Ovary (tissue), 9 donors: ENCODE results near the gene MYBPHL. TPM values are rescaled to one million over a fixed set of nuclear protein-coding genes. Genes with fewer than 3 reads are reported as not detected.

Experiments used
- DNase-seq, 5 donors: peaks; one replicate each; pipeline ENCODE4 v3.0.0-alpha.2; 2019 to 2020
- H3K27ac ChIP-seq, 2 donors: fragments of 200-600 bp; one replicate each; pipeline versions ENCODE4 v1.5.1 to v1.8.0; 2019 to 2022
- H3K27me3 ChIP-seq: fragments of 200-600 bp; one replicate; pipeline ENCODE4 v1.8.0; 2022
- H3K36me3 ChIP-seq: fragments of 200-600 bp; sonication (generic); one replicate; pipeline ENCODE4 v1.5.1; 2019
- H3K4me1 ChIP-seq: one replicate; pipeline ENCODE4 v1.8.1; 2013; ENCODE audit warnings: mild to moderate bottlenecking, moderate library complexity; ENCODE audit not compliant: insufficient read depth
- H3K4me3 ChIP-seq: fragments of 200-600 bp; sonication (generic); one replicate; pipeline ENCODE4 v1.5.1; 2017
- H3K9me3 ChIP-seq, 2 donors: fragments of 200-600 bp in 1 of 2; sonication (generic) in 1 of 2; one replicate each; pipeline versions ENCODE4 v1.5.1 to v1.8.1; 2013 to 2019; ENCODE audit warnings: mild to moderate bottlenecking in 1 of 2, moderate library complexity in 1 of 2
- EP300 ChIP-seq: sonication (generic); formaldehyde crosslinking; IDR thresholded peaks from one replicate; pipeline ENCODE4 v1.6.1; 2017; ENCODE audit warnings: antibody characterized with exemption
- POLR2A ChIP-seq: fragments of 450-650 bp; IDR thresholded peaks from one replicate; pipeline ENCODE4 v1.6.1; 2017; ENCODE audit warnings: antibody characterized with exemption, mild to moderate bottlenecking, moderate library complexity
- WGBS, 3 donors: extraction: QIAGEN DNeasy Blood & Tissue Kit in 1 of 3; methylation state at CpG; one replicate each; pipeline versions ENCODE4 v1.1.5 to v1.1.7; 2013 to 2017; 5-methylcytosine and 5-hydroxymethylcytosine counted together
- intact Hi-C, 4 donors: fragments of 100-400 bp; cut with DNase I; formaldehyde crosslinking; loops; one replicate each; pipeline versions ENCODE4 v1.11.0 to v1.15.1; 2022 to 2023
- polyA plus RNA-seq, 2 donors: library from polyadenylated mRNA; stranded (reverse); fragments of 200-250 nt in 1 of 2; fragments of 350-450 nt in 1 of 2; fragmentation: Illumina TruSeq in 1 of 2; extraction: RNeasy Lipid Tissue Mini Kit (QIAGEN cat#74804) in 1 of 2; gene quantifications; one replicate each; pipeline ENCODE4 v1.2.3, GENCODE V29; 2013 to 2014
- total RNA-seq, 7 donors: library from RNA; depleted of rRNA in 2 of 7; stranded (reverse); fragments of >200 nt in 2 of 7; fragmentation: NEBNext Ultra II Directional in 3 of 7; extraction: Animal tissue kit (Norgen Biotek cat#: 25700) in 3 of 7; gene quantifications; one replicate each; pipeline versions ENCODE4 v1.1.0 to v1.2.4, GENCODE V29; 2016 to 2023
- TF ChIP-seq, protein P1 (sequence below), 3 donors: fragments of 450-650 bp in 2 of 3; fragments of 200-600 bp in 1 of 3; IDR thresholded peaks; one replicate each; pipeline versions ENCODE4 v1.5.1 to v1.8.0; 2016 to 2022; ENCODE audit warnings: antibody characterized with exemption in 3 of 3, mild to moderate bottlenecking in 1 of 3
- donor health status: DM: no; HTN: no; CAD: no; lungs with moderate emphysema.
- donor health status: DM: no; HTN: no; CAD: no.
- donor health status: Bipolar disorder and iron deficiency.
- donor health status: DM: yes; HTN: yes; CAD: no.
- donor health status: DM: no; HTN: no; CAD: no.
- donor health status: DM: yes; HTN: yes; CAD: no.

The MYBPHL gene
- total and polyA plus RNA-seq, 9 donors: 0.38 TPM; not detected in 8

DNA sequence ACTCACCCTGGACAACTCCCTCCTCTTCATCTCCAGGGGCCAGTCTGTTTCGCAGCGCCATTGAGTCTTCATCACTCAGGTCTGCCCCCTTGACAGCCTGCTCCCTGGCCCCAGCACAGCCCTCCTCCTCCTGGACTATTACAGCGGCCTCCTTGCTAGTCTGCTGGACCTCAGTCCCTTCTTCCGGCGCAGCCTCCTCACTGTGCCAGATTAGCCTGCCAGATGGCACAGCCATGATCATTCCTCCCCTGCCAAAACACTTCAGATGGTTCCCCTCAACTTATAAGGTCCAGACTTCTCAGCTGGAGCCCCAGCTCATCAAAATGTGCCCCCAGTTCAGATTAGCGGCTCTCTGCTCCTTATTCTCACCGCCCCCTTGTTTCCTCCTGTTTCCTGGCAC lies 64.4 kb downstream of the MYBPHL start:
- 3 to 14% (median 10%) methylated on average over 7 of the region's 7 CpGs for WGBS, 3 donors

More for the DNA sequence above, 64.4 kb downstream of the MYBPHL start:
- Histone ChIP-seq H3K4me3 (no peak overlapping the region), H3K9me3 (no peaks in the 10 kb centered on the region), H3K27me3 (no peaks in the 10 kb centered on the region), H3K4me1 (peaks cover 14% of the 10 kb centered on the region), H3K27ac (no peak overlapping the region), H3K36me3 (no peaks in the 10 kb centered on the region)
- TF ChIP-seq, protein P1, sequence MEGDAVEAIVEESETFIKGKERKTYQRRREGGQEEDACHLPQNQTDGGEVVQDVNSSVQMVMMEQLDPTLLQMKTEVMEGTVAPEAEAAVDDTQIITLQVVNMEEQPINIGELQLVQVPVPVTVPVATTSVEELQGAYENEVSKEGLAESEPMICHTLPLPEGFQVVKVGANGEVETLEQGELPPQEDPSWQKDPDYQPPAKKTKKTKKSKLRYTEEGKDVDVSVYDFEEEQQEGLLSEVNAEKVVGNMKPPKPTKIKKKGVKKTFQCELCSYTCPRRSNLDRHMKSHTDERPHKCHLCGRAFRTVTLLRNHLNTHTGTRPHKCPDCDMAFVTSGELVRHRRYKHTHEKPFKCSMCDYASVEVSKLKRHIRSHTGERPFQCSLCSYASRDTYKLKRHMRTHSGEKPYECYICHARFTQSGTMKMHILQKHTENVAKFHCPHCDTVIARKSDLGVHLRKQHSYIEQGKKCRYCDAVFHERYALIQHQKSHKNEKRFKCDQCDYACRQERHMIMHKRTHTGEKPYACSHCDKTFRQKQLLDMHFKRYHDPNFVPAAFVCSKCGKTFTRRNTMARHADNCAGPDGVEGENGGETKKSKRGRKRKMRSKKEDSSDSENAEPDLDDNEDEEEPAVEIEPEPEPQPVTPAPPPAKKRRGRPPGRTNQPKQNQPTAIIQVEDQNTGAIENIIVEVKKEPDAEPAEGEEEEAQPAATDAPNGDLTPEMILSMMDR (IDR thresholded peaks at IDR 0.05): no peak
- TF ChIP-seq EP300 (no peak), POLR2A (no peak)
- peak in 2 of 5 donors; percentile 38 to 69 for DNase-seq
- intact Hi-C loops: no loop called here

Other genes with a start within 250 kb of the MYBPHL start
- 10 to 100 TPM in 6 of 7 donors, 1 to 10 TPM in 1; 6.6 to 23.4 (median 19.5) TPM for gene TAF13, start 231.0 kb downstream of the MYBPHL start, total RNA-seq
- 10 to 100 TPM; 10.2 to 29.2 TPM for gene TAF13, start 231.0 kb downstream of the MYBPHL start, polyA plus RNA-seq
- 10 to 100 TPM; 18.2 to 55.6 (median 41.9) TPM for gene TMEM167B, start 216.2 kb downstream of the MYBPHL start, total RNA-seq
- gene TMEM167B, start 216.2 kb downstream of the MYBPHL start, polyA plus RNA-seq: 10 to 100 TPM; 24.4 to 58.0 TPM
- gene ELAPOR1, start 192.9 kb downstream of the MYBPHL start, total RNA-seq: 10 to 100 TPM in 1 of 7 donors, 1 to 10 TPM in 4, under 1 TPM in 1, not detected in 1; 0.40 to 69.6 (median 3.9) TPM
- under 1 TPM; 0.15 to 0.93 TPM for gene ELAPOR1, start 192.9 kb downstream of the MYBPHL start, polyA plus RNA-seq
- gene SARS1, start 93.1 kb downstream of the MYBPHL start, total RNA-seq: 100 to 1,000 TPM in 6 of 7 donors, 10 to 100 TPM in 1; 83.7 to 317 (median 119) TPM
- gene SARS1, start 93.1 kb downstream of the MYBPHL start, polyA plus RNA-seq: 100 to 1,000 TPM in 1 of 2 donors, 10 to 100 TPM in 1; 97.5 to 206 TPM
- gene CELSR2, start 57.5 kb downstream of the MYBPHL start, total RNA-seq: 10 to 100 TPM in 2 of 7 donors, 1 to 10 TPM in 5; 2.2 to 17.1 (median 6.6) TPM
- gene CELSR2, start 57.5 kb downstream of the MYBPHL start, polyA plus RNA-seq: 1 to 10 TPM in 1 of 2 donors, under 1 TPM in 1; 0.90 to 1.3 TPM
- gene PSRC1, start 23.9 kb downstream of the MYBPHL start, total RNA-seq: 1 to 10 TPM; 1.0 to 8.1 (median 4.5) TPM
- 1 to 10 TPM; 5.3 to 5.9 TPM for gene PSRC1, start 23.9 kb downstream of the MYBPHL start, polyA plus RNA-seq
- 10 to 100 TPM in 4 of 7 donors, 1 to 10 TPM in 3; 4.3 to 37.0 (median 16.0) TPM for gene SORT1, start 90.9 kb upstream of the MYBPHL start, total RNA-seq
- gene SORT1, start 90.9 kb upstream of the MYBPHL start, polyA plus RNA-seq: 10 to 100 TPM in 1 of 2 donors, 1 to 10 TPM in 1; 7.9 to 32.2 TPM
- gene PSMA5, start 119.4 kb upstream of the MYBPHL start, total RNA-seq: 10 to 100 TPM; 19.4 to 52.0 (median 42.2) TPM
- gene PSMA5, start 119.4 kb upstream of the MYBPHL start, polyA plus RNA-seq: 10 to 100 TPM; 37.7 to 38.1 TPM
- gene SYPL2, start 159.5 kb upstream of the MYBPHL start, total RNA-seq: 1 to 10 TPM in 6 of 7 donors, under 1 TPM in 1; 0.31 to 4.4 (median 2.4) TPM
- gene SYPL2, start 159.5 kb upstream of the MYBPHL start, polyA plus RNA-seq: 1 to 10 TPM in 1 of 2 donors, under 1 TPM in 1; 0.81 to 5.1 TPM
- 1 to 10 TPM; 3.6 to 8.8 (median 6.7) TPM for gene ATXN7L2, start 176.9 kb upstream of the MYBPHL start, total RNA-seq
- 1 to 10 TPM in 1 of 2 donors, under 1 TPM in 1; 0.98 to 6.5 TPM for gene ATXN7L2, start 176.9 kb upstream of the MYBPHL start, polyA plus RNA-seq
- gene CYB561D1, start 187.1 kb upstream of the MYBPHL start, total RNA-seq: 10 to 100 TPM in 2 of 7 donors, 1 to 10 TPM in 5; 3.8 to 11.7 (median 9.3) TPM
- 10 to 100 TPM in 1 of 2 donors, 1 to 10 TPM in 1; 4.8 to 10.3 TPM for gene CYB561D1, start 187.1 kb upstream of the MYBPHL start, polyA plus RNA-seq
- 10 to 100 TPM in 5 of 7 donors, 1 to 10 TPM in 2; 7.4 to 16.1 (median 10.8) TPM for gene AMIGO1, start 202.7 kb upstream of the MYBPHL start, total RNA-seq
- 10 to 100 TPM in 1 of 2 donors, 1 to 10 TPM in 1; 6.3 to 18.0 TPM for gene AMIGO1, start 202.7 kb upstream of the MYBPHL start, polyA plus RNA-seq
- not detected for gene GPR61, start 232.9 kb upstream of the MYBPHL start, total RNA-seq
- under 1 TPM in 1 of 2 donors, not detected in 1; 0.25 TPM for gene GPR61, start 232.9 kb upstream of the MYBPHL start, polyA plus RNA-seq
- gene GNAI3, start 241.6 kb upstream of the MYBPHL start, total RNA-seq: 1 to 10 TPM; 3.3 to 6.2 (median 4.8) TPM
- gene GNAI3, start 241.6 kb upstream of the MYBPHL start, polyA plus RNA-seq: 1 to 10 TPM; 3.0 to 4.9 TPM